ENCODE results near the gene ZMYND19.

DNA sequence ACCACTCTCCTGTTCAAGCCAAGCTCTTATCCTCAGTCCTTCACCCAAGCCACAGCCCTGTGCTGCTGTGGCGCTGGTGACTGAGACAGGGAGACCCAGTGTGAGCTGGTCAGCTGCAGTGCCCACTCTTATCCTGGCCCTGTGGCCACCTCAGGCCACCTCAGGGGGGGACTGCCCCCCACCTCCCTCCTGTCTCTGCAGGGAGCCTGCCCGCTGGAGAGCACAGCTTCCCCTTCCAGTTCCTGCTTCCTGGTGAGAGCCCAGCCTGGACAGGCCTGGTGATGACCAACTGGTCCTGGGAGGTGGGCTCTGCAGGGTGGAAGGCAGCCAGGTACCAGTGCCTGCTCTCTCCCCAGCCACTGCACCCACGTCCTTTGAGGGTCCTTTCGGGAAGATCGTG is 22.9 kb upstream of the ZMYND19 start:
- TF ChIP-seq, protein P1, sequence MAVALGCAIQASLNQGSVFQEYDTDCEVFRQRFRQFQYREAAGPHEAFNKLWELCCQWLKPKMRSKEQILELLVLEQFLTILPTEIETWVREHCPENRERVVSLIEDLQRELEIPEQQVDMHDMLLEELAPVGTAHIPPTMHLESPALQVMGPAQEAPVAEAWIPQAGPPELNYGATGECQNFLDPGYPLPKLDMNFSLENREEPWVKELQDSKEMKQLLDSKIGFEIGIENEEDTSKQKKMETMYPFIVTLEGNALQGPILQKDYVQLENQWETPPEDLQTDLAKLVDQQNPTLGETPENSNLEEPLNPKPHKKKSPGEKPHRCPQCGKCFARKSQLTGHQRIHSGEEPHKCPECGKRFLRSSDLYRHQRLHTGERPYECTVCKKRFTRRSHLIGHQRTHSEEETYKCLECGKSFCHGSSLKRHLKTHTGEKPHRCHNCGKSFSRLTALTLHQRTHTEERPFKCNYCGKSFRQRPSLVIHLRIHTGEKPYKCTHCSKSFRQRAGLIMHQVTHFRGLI (tag by site-specific recombination; IDR thresholded peaks at IDR 0.05), result no peak
- TF ChIP-seq, protein P2, sequence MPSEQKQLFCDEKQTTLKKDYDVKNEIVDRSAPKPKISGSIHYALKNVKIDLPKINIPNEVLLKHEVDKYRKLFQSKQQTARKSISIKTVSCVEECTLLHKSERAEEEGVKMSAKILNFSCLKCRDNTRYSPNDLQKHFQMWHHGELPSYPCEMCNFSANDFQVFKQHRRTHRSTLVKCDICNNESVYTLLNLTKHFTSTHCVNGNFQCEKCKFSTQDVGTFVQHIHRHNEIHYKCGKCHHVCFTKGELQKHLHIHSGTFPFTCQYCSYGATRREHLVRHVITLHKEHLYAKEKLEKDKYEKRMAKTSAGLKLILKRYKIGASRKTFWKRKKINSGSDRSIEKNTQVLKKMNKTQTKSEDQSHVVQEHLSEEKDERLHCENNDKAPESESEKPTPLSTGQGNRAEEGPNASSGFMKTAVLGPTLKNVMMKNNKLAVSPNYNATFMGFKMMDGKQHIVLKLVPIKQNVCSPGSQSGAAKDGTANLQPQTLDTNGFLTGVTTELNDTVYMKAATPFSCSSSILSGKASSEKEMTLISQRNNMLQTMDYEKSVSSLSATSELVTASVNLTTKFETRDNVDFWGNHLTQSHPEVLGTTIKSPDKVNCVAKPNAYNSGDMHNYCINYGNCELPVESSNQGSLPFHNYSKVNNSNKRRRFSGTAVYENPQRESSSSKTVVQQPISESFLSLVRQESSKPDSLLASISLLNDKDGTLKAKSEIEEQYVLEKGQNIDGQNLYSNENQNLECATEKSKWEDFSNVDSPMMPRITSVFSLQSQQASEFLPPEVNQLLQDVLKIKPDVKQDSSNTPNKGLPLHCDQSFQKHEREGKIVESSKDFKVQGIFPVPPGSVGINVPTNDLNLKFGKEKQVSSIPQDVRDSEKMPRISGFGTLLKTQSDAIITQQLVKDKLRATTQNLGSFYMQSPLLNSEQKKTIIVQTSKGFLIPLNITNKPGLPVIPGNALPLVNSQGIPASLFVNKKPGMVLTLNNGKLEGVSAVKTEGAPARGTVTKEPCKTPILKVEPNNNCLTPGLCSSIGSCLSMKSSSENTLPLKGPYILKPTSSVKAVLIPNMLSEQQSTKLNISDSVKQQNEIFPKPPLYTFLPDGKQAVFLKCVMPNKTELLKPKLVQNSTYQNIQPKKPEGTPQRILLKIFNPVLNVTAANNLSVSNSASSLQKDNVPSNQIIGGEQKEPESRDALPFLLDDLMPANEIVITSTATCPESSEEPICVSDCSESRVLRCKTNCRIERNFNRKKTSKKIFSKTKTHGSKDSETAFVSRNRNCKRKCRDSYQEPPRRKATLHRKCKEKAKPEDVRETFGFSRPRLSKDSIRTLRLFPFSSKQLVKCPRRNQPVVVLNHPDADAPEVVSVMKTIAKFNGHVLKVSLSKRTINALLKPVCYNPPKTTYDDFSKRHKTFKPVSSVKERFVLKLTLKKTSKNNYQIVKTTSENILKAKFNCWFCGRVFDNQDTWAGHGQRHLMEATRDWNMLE (tag by site-specific recombination; conservative IDR thresholded peaks at IDR 0.05; ENCODE audit: low read depth), result no peak
- TF ChIP-seq SP2 (tag by site-specific recombination; IDR thresholded peaks at IDR 0.05) (no peak), ZNF274 (IDR thresholded peaks at IDR 0.05; ENCODE audit: low read length) (no peak), ZNF274 (tag by site-specific recombination; IDR thresholded peaks at IDR 0.05; ENCODE audit: borderline replicate concordance) (no peak), ZNF214 (tag by site-specific recombination; IDR thresholded peaks at IDR 0.05; ENCODE audit: borderline replicate concordance) (no peak), ZFP3 (tag by site-specific recombination; IDR thresholded peaks at IDR 0.05; ENCODE audit: low read depth) (no peak), ZNF677 (tag by site-specific recombination; IDR thresholded peaks at IDR 0.05) (no peak), ZNF174 (tag by site-specific recombination; IDR thresholded peaks at IDR 0.05) (no peak), KLF10 (tag by site-specific recombination; IDR thresholded peaks at IDR 0.05) (no peak), ZNF664 (tag by site-specific recombination; IDR thresholded peaks at IDR 0.05) (no peak), ZNF785 (tag by site-specific recombination; IDR thresholded peaks at IDR 0.05) (no peak)
- TF ChIP-seq, protein P3, sequence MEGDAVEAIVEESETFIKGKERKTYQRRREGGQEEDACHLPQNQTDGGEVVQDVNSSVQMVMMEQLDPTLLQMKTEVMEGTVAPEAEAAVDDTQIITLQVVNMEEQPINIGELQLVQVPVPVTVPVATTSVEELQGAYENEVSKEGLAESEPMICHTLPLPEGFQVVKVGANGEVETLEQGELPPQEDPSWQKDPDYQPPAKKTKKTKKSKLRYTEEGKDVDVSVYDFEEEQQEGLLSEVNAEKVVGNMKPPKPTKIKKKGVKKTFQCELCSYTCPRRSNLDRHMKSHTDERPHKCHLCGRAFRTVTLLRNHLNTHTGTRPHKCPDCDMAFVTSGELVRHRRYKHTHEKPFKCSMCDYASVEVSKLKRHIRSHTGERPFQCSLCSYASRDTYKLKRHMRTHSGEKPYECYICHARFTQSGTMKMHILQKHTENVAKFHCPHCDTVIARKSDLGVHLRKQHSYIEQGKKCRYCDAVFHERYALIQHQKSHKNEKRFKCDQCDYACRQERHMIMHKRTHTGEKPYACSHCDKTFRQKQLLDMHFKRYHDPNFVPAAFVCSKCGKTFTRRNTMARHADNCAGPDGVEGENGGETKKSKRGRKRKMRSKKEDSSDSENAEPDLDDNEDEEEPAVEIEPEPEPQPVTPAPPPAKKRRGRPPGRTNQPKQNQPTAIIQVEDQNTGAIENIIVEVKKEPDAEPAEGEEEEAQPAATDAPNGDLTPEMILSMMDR (tag by site-specific recombination; IDR thresholded peaks at IDR 0.05), result no peak
- TF ChIP-seq, protein P4, sequence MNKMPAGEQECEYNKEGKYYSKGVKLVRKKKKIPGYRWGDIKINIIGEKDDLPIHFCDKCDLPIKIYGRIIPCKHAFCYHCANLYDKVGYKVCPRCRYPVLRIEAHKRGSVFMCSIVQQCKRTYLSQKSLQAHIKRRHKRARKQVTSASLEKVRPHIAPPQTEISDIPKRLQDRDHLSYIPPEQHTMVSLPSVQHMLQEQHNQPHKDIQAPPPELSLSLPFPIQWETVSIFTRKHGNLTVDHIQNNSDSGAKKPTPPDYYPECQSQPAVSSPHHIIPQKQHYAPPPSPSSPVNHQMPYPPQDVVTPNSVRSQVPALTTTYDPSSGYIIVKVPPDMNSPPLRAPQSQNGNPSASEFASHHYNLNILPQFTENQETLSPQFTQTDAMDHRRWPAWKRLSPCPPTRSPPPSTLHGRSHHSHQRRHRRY (tag by site-specific recombination; IDR thresholded peaks at IDR 0.05), result no peak

All from HEK293 (cell line).